ENCODE data around the gene SLCO2B1. TPM values are rescaled to one million over a fixed set of nuclear protein-coding genes. Genes with fewer than 3 reads are reported as not detected.

The SLCO2B1 gene
- total and polyA plus RNA-seq, 11 donors, result 4.7 to 167 (median 15.8) TPM

DNA sequence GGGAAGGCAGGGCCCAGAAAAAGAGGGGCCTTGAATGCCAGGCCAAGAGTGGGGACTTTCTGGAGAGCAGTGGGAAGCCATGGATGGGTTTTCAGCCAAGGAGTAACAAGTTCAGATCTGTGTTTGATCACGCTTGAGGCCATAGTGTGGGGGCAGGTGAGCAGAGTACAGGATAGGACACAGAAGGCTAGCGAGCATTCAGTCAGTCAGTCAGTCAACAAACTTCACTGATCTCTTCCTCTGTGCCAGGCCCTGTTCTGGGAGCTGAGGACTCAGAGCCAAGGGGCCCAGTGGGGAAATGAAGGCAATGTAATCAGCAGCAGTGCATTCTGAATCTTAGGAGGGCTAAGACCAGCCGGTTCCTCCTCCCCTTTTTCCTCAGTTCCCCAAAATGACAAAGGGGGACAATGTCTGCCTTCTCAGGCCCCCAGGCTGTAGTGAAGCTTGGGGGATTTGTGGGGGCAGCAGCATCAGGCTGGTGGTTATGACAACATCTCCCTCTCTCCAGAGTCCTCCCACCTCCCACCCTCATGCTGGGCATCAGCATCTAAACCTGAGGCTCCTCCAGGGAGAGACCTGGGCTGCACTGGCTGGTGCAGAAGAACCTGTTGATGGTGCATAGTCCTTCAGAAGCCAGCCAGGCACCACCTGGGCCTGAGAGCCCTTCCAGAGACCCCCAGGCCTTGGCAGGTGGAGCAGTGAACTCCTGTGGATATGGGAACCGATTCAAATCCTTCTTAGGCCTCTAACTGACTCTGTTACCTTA is 46.8 kb downstream of the SLCO2B1 start:
- Histone ChIP-seq H3K4me3 (no peak overlapping the region), H3K4me1 (peaks cover 3 to 39% (median 24%) of the 10 kb centered on the region in 12 donors), H3K36me3 (peaks cover 0 to 71% (median 0%) of the 10 kb centered on the region in 9 donors), H3K27ac (no peak overlapping the region), H3K27me3 (no peaks in the 10 kb centered on the region), H3K9me3 (no peaks in the 10 kb centered on the region)
- ATAC-seq (no peak), DNase-seq (no peak)
- TF ChIP-seq, protein P1, sequence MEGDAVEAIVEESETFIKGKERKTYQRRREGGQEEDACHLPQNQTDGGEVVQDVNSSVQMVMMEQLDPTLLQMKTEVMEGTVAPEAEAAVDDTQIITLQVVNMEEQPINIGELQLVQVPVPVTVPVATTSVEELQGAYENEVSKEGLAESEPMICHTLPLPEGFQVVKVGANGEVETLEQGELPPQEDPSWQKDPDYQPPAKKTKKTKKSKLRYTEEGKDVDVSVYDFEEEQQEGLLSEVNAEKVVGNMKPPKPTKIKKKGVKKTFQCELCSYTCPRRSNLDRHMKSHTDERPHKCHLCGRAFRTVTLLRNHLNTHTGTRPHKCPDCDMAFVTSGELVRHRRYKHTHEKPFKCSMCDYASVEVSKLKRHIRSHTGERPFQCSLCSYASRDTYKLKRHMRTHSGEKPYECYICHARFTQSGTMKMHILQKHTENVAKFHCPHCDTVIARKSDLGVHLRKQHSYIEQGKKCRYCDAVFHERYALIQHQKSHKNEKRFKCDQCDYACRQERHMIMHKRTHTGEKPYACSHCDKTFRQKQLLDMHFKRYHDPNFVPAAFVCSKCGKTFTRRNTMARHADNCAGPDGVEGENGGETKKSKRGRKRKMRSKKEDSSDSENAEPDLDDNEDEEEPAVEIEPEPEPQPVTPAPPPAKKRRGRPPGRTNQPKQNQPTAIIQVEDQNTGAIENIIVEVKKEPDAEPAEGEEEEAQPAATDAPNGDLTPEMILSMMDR (IDR thresholded peaks at IDR 0.05), result no peak
- no peak for TF ChIP-seq POLR2A (IDR thresholded peaks at IDR 0.05)
- WGBS, 4 donors, result 92 to 98% (median 96%) methylated on average over 4 of the region's 4 CpGs
- intact Hi-C loops (cut with DNase I), result no loop called here

DNA sequence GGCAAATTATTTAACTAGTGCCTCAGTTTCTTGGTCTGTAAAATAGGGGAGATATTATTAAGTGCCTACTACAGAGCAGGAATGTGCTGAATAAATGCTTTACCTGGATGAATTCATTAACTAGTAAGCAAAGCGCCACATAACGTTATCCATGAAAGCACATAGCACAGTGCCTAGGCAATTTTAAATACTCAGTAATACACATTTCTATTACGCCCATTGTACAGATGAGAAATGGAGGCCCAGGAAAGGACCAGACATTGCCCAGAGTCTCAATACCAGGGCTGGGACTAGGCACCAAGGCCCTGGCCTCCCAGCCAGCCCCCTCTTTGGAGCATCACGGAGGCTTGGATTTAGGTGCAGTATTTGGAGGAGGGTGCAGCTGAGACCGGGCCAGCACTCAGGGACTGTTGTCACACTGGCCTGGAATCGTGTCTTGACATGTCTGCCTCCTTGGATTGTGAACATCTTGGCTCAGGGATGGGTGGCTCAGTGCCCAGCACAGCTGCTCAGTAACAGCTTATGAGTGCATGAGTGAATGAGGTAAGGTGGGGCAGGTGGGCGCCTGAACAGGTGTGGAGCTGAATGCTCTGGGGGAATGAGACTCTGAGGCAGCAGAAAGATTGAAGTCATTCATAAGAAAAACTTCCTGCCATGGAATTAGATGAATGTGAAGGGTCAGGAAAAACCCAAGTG is 47.5 kb downstream of the SLCO2B1 start:
- TF ChIP-seq POLR2A (IDR thresholded peaks at IDR 0.05), result no peak
- TF ChIP-seq, protein P1 (IDR thresholded peaks at IDR 0.05), result no peak
- Histone ChIP-seq H3K27ac (no peak overlapping the region), H3K9me3 (no peaks in the 10 kb centered on the region), H3K4me1 (peaks cover 3 to 37% (median 24%) of the 10 kb centered on the region in 12 donors), H3K27me3 (no peaks in the 10 kb centered on the region), H3K36me3 (peaks cover 0 to 66% (median 0%) of the 10 kb centered on the region in 9 donors), H3K4me3 (no peak overlapping the region)
- no peak for DNase-seq
- no peak for ATAC-seq
- intact Hi-C loops (cut with DNase I), result no loop called here
- 82 to 90% (median 88%) methylated on average over 6 to 7 of the region's 7 CpGs for WGBS, 4 donors

DNA sequence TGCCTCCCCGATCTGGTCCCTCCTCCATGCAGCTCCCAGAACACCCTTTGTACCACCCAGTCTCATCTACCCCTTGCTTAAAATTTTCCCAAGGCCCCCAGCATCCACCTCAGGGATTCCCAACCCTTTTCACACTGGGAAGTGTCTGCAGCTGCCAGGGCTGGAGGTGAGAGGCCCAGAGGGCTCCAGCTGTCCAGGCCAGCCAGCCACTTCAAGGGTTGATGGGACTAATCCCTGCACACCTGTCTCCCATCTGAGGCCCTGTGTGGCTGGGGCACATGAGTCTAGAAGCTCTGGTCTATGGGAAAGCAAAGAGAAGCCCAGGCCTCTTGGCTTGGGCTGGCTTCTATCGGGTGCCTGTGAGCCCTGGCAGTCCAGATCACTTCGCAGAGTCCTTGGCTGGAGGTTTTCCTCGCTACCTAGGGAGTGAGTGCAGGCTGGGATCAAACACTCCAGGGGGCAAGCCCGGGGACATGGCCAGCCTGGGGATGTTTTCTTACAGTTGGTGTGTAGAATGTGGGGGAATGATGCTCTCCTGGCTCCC is 48.6 kb downstream of the SLCO2B1 start:
- Histone ChIP-seq H3K4me1 (peaks cover 0 to 32% (median 15%) of the 10 kb centered on the region in 12 donors), H3K27me3 (no peaks in the 10 kb centered on the region), H3K27ac (no peak overlapping the region), H3K9me3 (no peaks in the 10 kb centered on the region), H3K36me3 (peaks cover 0 to 68% (median 0%) of the 10 kb centered on the region in 9 donors), H3K4me3 (no peak overlapping the region)
- ATAC-seq, result no peak
- WGBS, 4 donors, result 76 to 89% (median 82%) methylated on average over 2 to 5 of the region's 5 CpGs
- intact Hi-C loops (cut with DNase I), result no loop called here
- DNase-seq, result no peak
- TF ChIP-seq, protein P1 (IDR thresholded peaks at IDR 0.05), result no peak
- no peak for TF ChIP-seq POLR2A (IDR thresholded peaks at IDR 0.05)

DNA sequence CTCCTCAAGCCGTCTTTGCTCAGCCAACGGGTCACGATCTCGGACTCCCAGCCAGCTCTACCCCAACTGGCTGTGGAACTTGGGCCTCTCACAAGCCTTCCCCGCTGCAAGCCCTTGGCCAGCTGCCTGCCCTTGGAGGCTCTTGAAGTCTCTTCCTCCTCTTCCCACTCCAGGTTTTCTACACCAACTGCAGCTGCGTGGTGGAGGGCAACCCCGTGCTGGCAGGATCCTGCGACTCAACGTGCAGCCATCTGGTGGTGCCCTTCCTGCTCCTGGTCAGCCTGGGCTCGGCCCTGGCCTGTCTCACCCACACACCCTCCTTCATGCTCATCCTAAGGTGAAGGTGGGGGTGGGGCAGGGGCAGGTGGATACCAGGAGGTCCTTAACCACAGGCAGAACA is 49.1 kb downstream of the SLCO2B1 start:
- Histone ChIP-seq H3K36me3 (peaks cover 0 to 69% (median 0%) of the 10 kb centered on the region in 9 donors), H3K4me3 (no peak overlapping the region), H3K4me1 (peaks cover 0 to 30% (median 10%) of the 10 kb centered on the region in 12 donors), H3K9me3 (no peaks in the 10 kb centered on the region), H3K27me3 (no peaks in the 10 kb centered on the region), H3K27ac (no peak overlapping the region)
- no peak for ATAC-seq
- TF ChIP-seq, protein P1 (IDR thresholded peaks at IDR 0.05), result no peak
- no peak for TF ChIP-seq POLR2A (IDR thresholded peaks at IDR 0.05)
- peak in 2 of 5 donors; percentile 67 to 69 for DNase-seq
- WGBS, 4 donors, result 36 to 61% (median 51%) methylated on average over 9 to 10 of the region's 10 CpGs
- intact Hi-C loops (cut with DNase I), result no loop called here

Measured in heart left ventricle (tissue), 16 donors.